Epithelial cell of esophagus (primary cell): ENCODE results near the gene ALDH8A1.
"Not testable (repeated sequence)": the region's sequence is repeated elsewhere in the genome, so short reads cannot be mapped to it uniquely, and the experiment has no call there.

ENCODE experiments used
- DNase-seq: peaks from one replicate; pipeline ENCODE4 v3.0.0; 2010; ENCODE audit warnings: low read depth
- H3K4me3 ChIP-seq: 2 replicates; pipeline ENCODE4 v1.5.1; 2011; ENCODE audit warnings: mild to moderate bottlenecking, low read length, control low read depth
- CTCF ChIP-seq: IDR thresholded peaks from 2 replicates; pipeline ENCODE4 v1.5.1; 2011; ENCODE audit warnings: low read depth, mild to moderate bottlenecking, low read length, control low read depth, inconsistent platforms; ENCODE audit not compliant: insufficient read depth; ENCODE audit errors: missing control alignments

ALDH8A1 gene

DNA sequence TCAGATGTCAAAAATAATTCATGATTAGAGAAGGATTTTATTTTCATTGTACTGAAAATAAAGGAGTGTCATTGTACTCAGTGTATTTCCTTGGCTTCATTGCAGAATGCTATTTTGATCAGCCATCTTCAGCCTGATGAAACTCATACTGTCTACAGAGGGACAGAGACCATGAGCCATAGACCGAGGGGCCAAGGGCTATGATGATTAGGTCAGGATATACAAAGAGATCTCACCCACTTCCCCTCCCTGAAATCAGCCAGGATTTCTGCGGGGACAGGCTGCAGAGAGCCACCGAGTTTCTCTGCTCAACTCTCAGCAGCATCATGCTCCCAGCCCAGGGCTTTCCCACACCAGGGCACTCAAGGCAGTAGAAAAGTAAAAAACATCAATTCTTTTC lies 47.0 kb downstream of the ALDH8A1 start:
- H3K4me3 ChIP-seq, result no peak overlapping the region
- TF ChIP-seq CTCF, result no peak
- no peak for DNase-seq

DNA sequence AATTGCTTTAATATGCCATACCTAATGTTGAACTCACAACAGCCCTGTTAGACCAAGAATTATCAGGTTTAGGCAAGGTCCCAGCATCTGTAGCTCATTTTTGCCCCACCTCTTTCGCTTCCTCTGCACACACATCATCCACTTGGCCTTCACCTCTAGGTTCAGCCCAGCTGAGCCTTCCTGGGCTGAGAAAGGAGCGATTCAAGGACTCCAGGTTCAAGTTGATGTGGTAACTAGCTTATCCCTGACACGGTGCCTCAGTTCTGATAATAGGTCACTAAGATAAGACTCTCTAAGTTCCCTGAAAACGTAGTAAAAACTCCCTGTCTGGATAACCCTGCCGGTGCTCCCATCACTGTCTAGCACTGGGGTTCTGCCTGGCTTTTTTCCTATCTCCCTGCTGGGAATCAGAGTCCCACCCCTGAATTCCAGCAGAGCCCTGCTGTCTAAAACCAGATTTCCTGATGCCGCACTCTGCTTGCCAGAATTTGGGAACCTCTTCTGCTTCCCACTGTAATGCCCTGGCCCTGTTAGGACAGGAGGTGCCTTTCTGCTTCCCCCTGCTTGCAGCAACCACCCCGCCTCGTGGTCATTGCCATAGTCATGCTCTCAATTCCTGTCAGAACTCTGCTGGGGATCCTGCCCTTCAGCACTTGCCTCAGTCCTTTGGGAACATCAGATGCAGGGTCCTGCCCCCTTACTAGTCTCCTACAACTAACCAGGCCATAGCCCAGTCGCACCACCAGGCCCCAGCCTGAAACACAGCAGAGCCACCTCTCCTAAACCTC lies 47.6 kb downstream of the ALDH8A1 start:
- TF ChIP-seq CTCF, result no peak
- no peak for DNase-seq
- no peak overlapping the region for H3K4me3 ChIP-seq

DNA sequence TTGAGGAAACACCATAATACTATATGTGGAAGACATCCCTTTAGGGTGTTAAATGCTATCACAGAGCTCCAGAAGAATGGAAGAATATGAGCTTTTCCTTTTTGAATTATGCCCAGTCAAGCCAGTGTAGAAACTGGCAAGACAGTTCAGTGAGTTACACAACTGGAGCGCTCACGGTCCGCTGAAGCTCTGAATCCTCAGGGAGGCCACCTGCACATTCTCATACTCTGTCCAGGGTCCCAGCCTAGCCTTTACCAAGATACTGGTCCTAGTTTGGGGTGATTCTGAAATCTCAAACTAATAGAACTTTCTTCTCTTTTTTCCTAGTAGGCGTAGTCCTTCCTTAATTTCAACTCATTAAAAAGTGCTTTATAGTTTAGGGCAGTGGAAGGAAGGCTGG lies 51.3 kb downstream of the ALDH8A1 start:
- no peak for DNase-seq
- H3K4me3 ChIP-seq, result no peak overlapping the region
- no peak for TF ChIP-seq CTCF

DNA sequence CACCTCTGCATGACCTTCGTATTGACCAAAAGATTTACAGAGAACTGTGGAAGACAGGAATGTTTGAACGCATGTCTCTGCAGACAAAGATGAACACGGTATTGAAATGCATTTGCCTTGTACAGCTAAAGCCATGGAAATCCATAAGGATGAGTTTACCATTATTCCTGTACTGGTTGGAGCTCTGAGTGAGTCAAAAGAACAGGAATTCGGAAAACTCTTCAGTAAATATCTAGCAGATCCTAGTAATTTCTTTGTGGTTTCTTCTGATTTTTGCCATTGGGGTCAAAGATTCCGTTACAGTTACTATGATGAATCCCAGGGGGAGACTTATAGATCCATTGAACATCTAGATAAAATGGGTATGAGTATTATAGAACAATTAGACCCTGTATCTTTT lies 51.7 kb downstream of the ALDH8A1 start:
- DNase-seq, H3K4me3 ChIP-seq: not testable (repeated sequence)

GRCh38 chr6:134896910-134897309 lies 53.0 kb downstream of the ALDH8A1 start:
- H3K4me3 ChIP-seq, result no peak overlapping the region
- DNase-seq, result no peak
- no peak for TF ChIP-seq CTCF

GRCh38 chr6:134894800-134895199 lies 55.1 kb downstream of the ALDH8A1 start:
- no peak for TF ChIP-seq CTCF
- no peak for DNase-seq
- H3K4me3 ChIP-seq, result no peak overlapping the region

DNA sequence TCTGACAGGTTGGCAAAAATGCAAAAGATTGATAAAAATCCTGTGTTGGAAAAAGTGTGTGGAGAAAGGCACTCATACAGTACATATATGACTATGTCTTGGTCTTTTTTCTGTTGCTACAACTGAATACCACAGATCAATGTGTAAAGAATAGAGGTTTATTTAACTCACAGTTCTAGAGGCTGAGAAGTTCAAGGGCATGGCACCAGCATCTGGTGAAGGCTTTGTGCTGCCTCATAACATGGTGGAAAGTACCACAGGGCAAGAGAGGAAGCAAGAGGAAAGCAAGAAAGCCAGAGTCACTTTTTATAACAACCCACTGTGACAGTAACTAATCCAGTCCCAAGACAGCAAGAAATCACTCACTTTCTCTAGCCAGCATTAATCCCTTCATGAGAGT lies 57.5 kb downstream of the ALDH8A1 start:
- H3K4me3 ChIP-seq, result no peak overlapping the region
- no peak for TF ChIP-seq CTCF
- DNase-seq, result no peak
